Activated CD4-positive, alpha-beta T cell treated with anti-CD3 and anti-CD28 coated beads, Interleukin-2, amount 10 ng/mL, durations not matched to agents 24 days and 14 days (primary cell): ENCODE data around the gene STRA6. TPM values are rescaled to one million over a fixed set of nuclear protein-coding genes. Genes with fewer than 3 reads are reported as not detected.

ENCODE experiments used
- DNase-seq: peaks from one replicate; pipeline ENCODE4 v3.0.0; 2022
- H3K27ac Mint-ChIP-seq: one replicate; pipeline ENCODE4 v1.8.0; 2022; ENCODE audit warnings: mild to moderate bottlenecking, mixed read lengths
- H3K27me3 Mint-ChIP-seq: one replicate; pipeline ENCODE4 v1.8.0; 2022; ENCODE audit warnings: mixed read lengths
- H3K36me3 Mint-ChIP-seq: one replicate; pipeline ENCODE4 v1.8.0; 2022; ENCODE audit warnings: low read depth, mild to moderate bottlenecking, mixed read lengths
- H3K4me1 Mint-ChIP-seq: one replicate; pipeline ENCODE4 v1.8.0; 2021; ENCODE audit warnings: mixed read lengths
- H3K4me3 Mint-ChIP-seq: one replicate; pipeline ENCODE4 v1.8.0; 2022; ENCODE audit warnings: mild to moderate bottlenecking, moderate library complexity, mixed read lengths
- H3K9me3 Mint-ChIP-seq: one replicate; pipeline ENCODE4 v1.8.0; 2021; ENCODE audit warnings: mixed read lengths
- intact Hi-C: fragments of 100-400 bp; cut with micrococcal nuclease; formaldehyde crosslinking; loops from one replicate; pipeline ENCODE4 v1.15.1; 2023
- total RNA-seq: library from RNA; stranded (reverse); gene quantifications from 2 replicates; pipeline ENCODE4 v1.2.3, GENCODE V29; 2022

STRA6 gene
- total RNA-seq, 1 donor from 2014 or later = not detected

DNA sequence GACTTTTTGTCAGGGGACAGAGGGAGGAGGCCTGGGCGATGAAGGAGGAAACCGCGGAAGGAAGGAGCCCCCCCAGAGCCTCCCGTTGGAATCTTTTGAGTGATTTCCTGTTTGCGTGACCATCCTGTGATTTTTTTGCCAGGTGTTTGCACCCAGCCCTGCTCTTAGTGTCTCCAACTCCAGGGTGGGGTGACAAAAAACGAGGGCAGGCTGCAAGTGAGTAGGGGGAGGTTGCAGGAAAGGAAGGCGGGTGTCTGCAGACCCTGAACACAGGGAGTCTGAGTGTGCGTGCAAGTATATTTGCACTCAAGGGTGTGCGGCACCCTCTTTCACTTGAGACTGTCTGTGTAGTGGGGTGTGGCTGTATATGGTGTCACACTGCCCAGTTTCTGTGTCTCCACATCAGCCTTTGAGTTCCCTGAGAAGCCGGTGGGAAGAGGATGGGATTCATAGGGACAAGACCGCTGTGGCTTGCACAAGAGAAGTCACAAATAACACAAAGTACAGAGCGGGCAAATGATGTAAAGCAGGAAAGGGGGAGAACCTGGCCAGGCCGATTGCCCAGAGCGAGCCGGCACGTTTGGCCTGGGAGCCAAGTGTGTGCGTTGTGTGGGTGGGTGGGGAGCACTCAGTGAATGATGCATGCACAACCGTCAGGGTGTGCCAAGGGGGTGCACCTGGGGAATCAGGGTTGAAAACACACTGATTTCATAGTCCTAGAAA, 65.6 kb downstream of the STRA6 start:
- Mint-ChIP-seq H3K4me3 (peak overlapping the region; percentile 60), H3K27me3 (peaks cover 81% of the 10 kb centered on the region), H3K27ac (peak overlapping the region; percentile 47), H3K9me3 (peaks cover 4% of the 10 kb centered on the region), H3K4me1 (peaks cover 14% of the 10 kb centered on the region), H3K36me3 (peaks cover 2% of the 10 kb centered on the region)
- intact Hi-C loops = no loop called here
- DNase-seq = no peak

- H3K27ac Mint-ChIP-seq = no peak overlapping the region
- no peak for DNase-seq
- H3K36me3 Mint-ChIP-seq = peaks cover 2% of the 10 kb centered on the region
- peaks cover 4% of the 10 kb centered on the region for H3K9me3 Mint-ChIP-seq
- peaks cover 81% of the 10 kb centered on the region for H3K27me3 Mint-ChIP-seq
- intact Hi-C loops = no loop called here
- H3K4me1 Mint-ChIP-seq = peaks cover 16% of the 10 kb centered on the region
- peak overlapping the region; percentile 60 for H3K4me3 Mint-ChIP-seq
These were observed 66.1 kb downstream of the STRA6 start for GRCh38 chr15:74136540-74136813.

GRCh38 chr15:74135041-74135565, 67.5 kb downstream of the STRA6 start:
- Mint-ChIP-seq H3K27me3 (peaks cover 86% of the 10 kb centered on the region), H3K4me3 (peak overlapping the region; percentile 9), H3K27ac (no peak overlapping the region), H3K36me3 (peaks cover 7% of the 10 kb centered on the region), H3K9me3 (peaks cover 4% of the 10 kb centered on the region), H3K4me1 (peaks cover 18% of the 10 kb centered on the region)
- no peak for DNase-seq
- intact Hi-C loops = no loop called here

GRCh38 chr15:74134387-74135027, 68.1 kb downstream of the STRA6 start:
- intact Hi-C loops = no loop called here
- Mint-ChIP-seq H3K27me3 (peaks cover 87% of the 10 kb centered on the region), H3K27ac (peak overlapping the region; percentile 37), H3K4me3 (peak overlapping the region; percentile 9), H3K4me1 (peaks cover 20% of the 10 kb centered on the region), H3K9me3 (peaks cover 4% of the 10 kb centered on the region), H3K36me3 (peaks cover 7% of the 10 kb centered on the region)
- DNase-seq = peak; percentile 74

DNA sequence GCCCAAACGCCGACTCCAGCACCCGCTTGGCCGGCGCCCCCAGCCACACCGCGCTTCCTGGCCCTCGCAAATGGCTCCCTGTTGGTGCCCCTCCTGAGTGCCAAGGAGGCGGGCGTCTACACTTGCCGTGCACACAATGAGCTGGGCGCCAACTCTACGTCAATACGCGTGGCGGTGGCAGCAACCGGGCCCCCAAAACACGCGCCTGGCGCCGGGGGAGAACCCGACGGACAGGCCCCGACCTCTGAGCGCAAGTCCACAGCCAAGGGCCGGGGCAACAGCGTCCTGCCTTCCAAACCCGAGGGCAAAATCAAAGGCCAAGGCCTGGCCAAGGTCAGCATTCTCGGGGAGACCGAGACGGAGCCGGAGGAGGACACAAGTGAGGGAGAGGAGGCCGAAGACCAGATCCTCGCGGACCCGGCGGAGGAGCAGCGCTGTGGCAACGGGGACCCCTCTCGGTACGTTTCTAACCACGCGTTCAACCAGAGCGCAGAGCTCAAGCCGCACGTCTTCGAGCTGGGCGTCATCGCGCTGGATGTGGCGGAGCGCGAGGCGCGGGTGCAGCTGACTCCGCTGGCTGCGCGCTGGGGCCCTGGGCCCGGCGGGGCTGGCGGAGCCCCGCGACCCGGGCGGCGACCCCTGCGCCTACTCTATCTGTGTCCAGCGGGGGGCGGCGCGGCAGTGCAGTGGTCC, 68.7 kb downstream of the STRA6 start:
- intact Hi-C loops = no loop called here
- Mint-ChIP-seq H3K4me3 (no peak overlapping the region), H3K4me1 (peaks cover 21% of the 10 kb centered on the region), H3K27ac (no peak overlapping the region), H3K9me3 (peaks cover 4% of the 10 kb centered on the region), H3K36me3 (peaks cover 7% of the 10 kb centered on the region), H3K27me3 (peaks cover 88% of the 10 kb centered on the region)
- no peak for DNase-seq

DNA sequence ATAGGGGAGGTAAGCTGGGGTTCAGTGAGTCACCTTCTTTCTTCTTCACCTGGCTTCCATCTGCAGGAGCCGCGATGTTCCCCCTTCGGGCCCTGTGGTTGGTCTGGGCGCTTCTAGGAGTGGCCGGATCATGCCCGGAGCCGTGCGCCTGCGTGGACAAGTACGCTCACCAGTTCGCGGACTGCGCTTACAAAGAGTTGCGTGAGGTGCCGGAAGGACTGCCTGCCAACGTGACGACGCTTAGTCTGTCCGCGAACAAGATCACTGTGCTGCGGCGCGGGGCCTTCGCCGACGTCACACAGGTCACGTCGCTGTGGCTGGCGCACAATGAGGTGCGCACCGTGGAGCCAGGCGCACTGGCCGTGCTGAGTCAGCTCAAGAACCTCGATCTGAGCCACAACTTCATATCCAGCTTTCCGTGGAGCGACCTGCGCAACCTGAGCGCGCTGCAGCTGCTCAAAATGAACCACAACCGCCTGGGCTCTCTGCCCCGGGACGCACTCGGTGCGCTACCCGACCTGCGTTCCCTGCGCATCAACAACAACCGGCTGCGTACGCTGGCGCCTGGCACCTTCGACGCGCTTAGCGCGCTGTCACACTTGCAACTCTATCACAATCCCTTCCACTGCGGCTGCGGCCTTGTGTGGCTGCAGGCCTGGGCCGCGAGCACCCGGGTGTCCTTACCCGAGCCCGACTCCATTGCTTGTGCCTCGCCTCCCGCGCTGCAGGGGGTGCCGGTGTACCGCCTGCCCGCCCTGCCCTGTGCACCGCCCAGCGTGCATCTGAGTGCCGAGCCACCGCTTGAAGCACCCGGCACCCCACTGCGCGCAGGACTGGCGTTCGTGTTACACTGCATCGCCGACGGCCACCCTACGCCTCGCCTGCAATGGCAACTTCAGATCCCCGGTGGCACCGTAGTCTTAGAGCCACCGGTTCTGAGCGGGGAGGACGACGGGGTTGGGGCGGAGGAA, 69.6 kb downstream of the STRA6 start:
- H3K4me1 Mint-ChIP-seq = peaks cover 21% of the 10 kb centered on the region
- intact Hi-C loops = no loop called here
- peaks cover 7% of the 10 kb centered on the region for H3K36me3 Mint-ChIP-seq
- H3K27me3 Mint-ChIP-seq = peaks cover 85% of the 10 kb centered on the region
- DNase-seq = peak; percentile 68
- H3K4me3 Mint-ChIP-seq = no peak overlapping the region
- H3K27ac Mint-ChIP-seq = peak overlapping the region; percentile 34
- H3K9me3 Mint-ChIP-seq = peaks cover 4% of the 10 kb centered on the region

- H3K9me3 Mint-ChIP-seq = peaks cover 4% of the 10 kb centered on the region
- H3K36me3 Mint-ChIP-seq = peaks cover 7% of the 10 kb centered on the region
- H3K27ac Mint-ChIP-seq = peak overlapping the region; percentile 74
- intact Hi-C loops = no loop called here
- H3K4me3 Mint-ChIP-seq = peak overlapping the region; percentile 9
- DNase-seq = no peak
- H3K4me1 Mint-ChIP-seq = peaks cover 20% of the 10 kb centered on the region
- H3K27me3 Mint-ChIP-seq = peaks cover 83% of the 10 kb centered on the region
These were observed 70.8 kb downstream of the STRA6 start for GRCh38 chr15:74131628-74132413.

GRCh38 chr15:74130849-74131627, 71.5 kb downstream of the STRA6 start:
- Mint-ChIP-seq H3K4me3 (no peak overlapping the region), H3K9me3 (peaks cover 4% of the 10 kb centered on the region), H3K4me1 (peaks cover 19% of the 10 kb centered on the region), H3K27ac (peak overlapping the region; percentile 65), H3K36me3 (peaks cover 7% of the 10 kb centered on the region), H3K27me3 (peaks cover 81% of the 10 kb centered on the region)
- no peak for DNase-seq
- intact Hi-C loops = no loop called here

GRCh38 chr15:74130155-74130848, 72.3 kb downstream of the STRA6 start, which contains the start of gene ISLR2:
Gene ISLR2 (plus strand): TSS chr15:74130586. CDS start chr15:74132755, 2,169 bp downstream.
- Mint-ChIP-seq H3K4me1 (peaks cover 16% of the 10 kb centered on the region), H3K36me3 (peaks cover 7% of the 10 kb centered on the region), H3K4me3 (no peak within 1 kb of the TSS), H3K27ac (peak within 1 kb of the TSS; percentile 65), H3K27me3 (peaks cover 78% of the 10 kb centered on the region), H3K9me3 (peaks cover 4% of the 10 kb centered on the region)
- intact Hi-C loops = no loop called here
- no peak for DNase-seq

- Mint-ChIP-seq H3K36me3 (peaks cover 7% of the 10 kb centered on the region), H3K27ac (peak overlapping the region; percentile 51), H3K9me3 (peaks cover 4% of the 10 kb centered on the region), H3K4me3 (no peak overlapping the region), H3K27me3 (peaks cover 73% of the 10 kb centered on the region), H3K4me1 (peaks cover 13% of the 10 kb centered on the region)
- DNase-seq = peak; percentile 59
- intact Hi-C loops = no loop called here
These were observed 72.9 kb downstream of the STRA6 start for GRCh38 chr15:74129586-74130154.
